Calu3 (cell line): ENCODE measurements around the gene LDLRAD3. TPM values are rescaled to one million over a fixed set of nuclear protein-coding genes. Genes with fewer than 3 reads are reported as not detected.

Experiments used
- BruUV-seq: library from RNA; stranded (reverse); fragments of 400-500 nt; replicated peaks from 2 replicates; lab custom pipeline; 2021; lab: Mats Ljungman, UMichigan
- CTCF ChIA-PET: fragments of 300-600 bp; sonication (Branson Sonifier 250); formaldehyde crosslinking; loops from one replicate; lab custom pipeline; 2022; ENCODE audit warnings: antibody characterized with exemption; lab: Charles Lee
- DNase-seq: peaks from one replicate; pipeline ENCODE4 v3.0.0; 2022
- H3K27ac Mint-ChIP-seq: one replicate; pipeline ENCODE4 v1.8.0; 2022; ENCODE audit warnings: mixed read lengths; ENCODE audit not compliant: unreplicated experiment
- H3K27me3 Mint-ChIP-seq: one replicate; pipeline ENCODE4 v1.8.0; 2022; ENCODE audit warnings: mixed read lengths; ENCODE audit not compliant: unreplicated experiment
- H3K36me3 Mint-ChIP-seq: one replicate; pipeline ENCODE4 v1.8.0; 2022; ENCODE audit warnings: mild to moderate bottlenecking, moderate library complexity, mixed read lengths; ENCODE audit not compliant: insufficient read depth, unreplicated experiment
- H3K4me1 Mint-ChIP-seq: one replicate; pipeline ENCODE4 v1.8.0; 2022; ENCODE audit warnings: mild to moderate bottlenecking, low read depth, mixed read lengths; ENCODE audit not compliant: unreplicated experiment
- H3K4me3 Mint-ChIP-seq: one replicate; pipeline ENCODE4 v1.8.0; 2022; ENCODE audit warnings: mild to moderate bottlenecking, low read depth, moderate library complexity, mixed read lengths; ENCODE audit not compliant: unreplicated experiment
- H3K9me3 Mint-ChIP-seq: one replicate; pipeline ENCODE4 v1.8.0; 2022; ENCODE audit warnings: low read depth, mixed read lengths; ENCODE audit not compliant: unreplicated experiment
- CTCF ChIP-seq: fragments of 200-600 bp; IDR thresholded peaks from one replicate; pipeline ENCODE4 v1.8.0; 2022; ENCODE audit warnings: antibody characterized with exemption; ENCODE audit not compliant: unreplicated experiment
- intact Hi-C: fragments of 100-400 bp; cut with micrococcal nuclease; formaldehyde crosslinking; loops from one replicate; pipeline ENCODE4 v1.10.0; 2022; ENCODE audit not compliant: unreplicated experiment
- total RNA-seq: library from RNA; stranded (reverse); gene quantifications from 2 replicates; pipeline ENCODE4 v1.2.3, GENCODE V29; 2022

The LDLRAD3 gene
- total RNA-seq, 1 experiment from 2014 or later: 16.2 TPM

GRCh38 chr11:36196411-36196998 lies 252.6 kb downstream of the LDLRAD3 start:
- DNase-seq: no peak
- Mint-ChIP-seq H3K27ac (no peak overlapping the region), H3K4me3 (no peak overlapping the region), H3K36me3 (no peaks in the 10 kb centered on the region), H3K4me1 (no peaks in the 10 kb centered on the region), H3K27me3 (no peaks in the 10 kb centered on the region), H3K9me3 (no peaks in the 10 kb centered on the region)
- CTCF ChIA-PET: no interaction called here
- TF ChIP-seq CTCF: no peak
- no TSS peak for BruUV-seq
- intact Hi-C loops: no loop called here

- Mint-ChIP-seq H3K4me3 (no peak overlapping the region), H3K36me3 (no peaks in the 10 kb centered on the region), H3K4me1 (no peaks in the 10 kb centered on the region), H3K27me3 (no peaks in the 10 kb centered on the region), H3K27ac (no peak overlapping the region), H3K9me3 (no peaks in the 10 kb centered on the region)
- intact Hi-C loops: no loop called here
- no peak for TF ChIP-seq CTCF
- BruUV-seq: no TSS peak
- DNase-seq: no peak
- CTCF ChIA-PET: no interaction called here
These were observed 257.5 kb downstream of the LDLRAD3 start for GRCh38 chr11:36201411-36201810.

GRCh38 chr11:36205536-36205935 lies 261.7 kb downstream of the LDLRAD3 start:
- Mint-ChIP-seq H3K27ac (no peak overlapping the region), H3K27me3 (no peaks in the 10 kb centered on the region), H3K4me3 (no peak overlapping the region), H3K9me3 (no peaks in the 10 kb centered on the region), H3K36me3 (no peaks in the 10 kb centered on the region), H3K4me1 (no peaks in the 10 kb centered on the region)
- BruUV-seq: no TSS peak
- TF ChIP-seq CTCF: no peak
- intact Hi-C loops: no loop called here
- DNase-seq: no peak
- CTCF ChIA-PET: interaction anchor here (0.6 kb wide), 1 partner anchor 22 kb away, joined by 6 read pairs; no protein-coding TSS in a partner anchor

- BruUV-seq: no TSS peak
- no peak for DNase-seq
- Mint-ChIP-seq H3K9me3 (no peaks in the 10 kb centered on the region), H3K27ac (no peak overlapping the region), H3K27me3 (no peaks in the 10 kb centered on the region), H3K36me3 (no peaks in the 10 kb centered on the region), H3K4me1 (peaks cover 14% of the 10 kb centered on the region), H3K4me3 (no peak overlapping the region)
- no peak for TF ChIP-seq CTCF
- CTCF ChIA-PET: no interaction called here
- intact Hi-C loops: no loop called here
These were observed 266.7 kb downstream of the LDLRAD3 start for GRCh38 chr11:36210529-36210928.
